Measurements from ENCODE around the gene PRMT5. TPM values are rescaled to one million over a fixed set of nuclear protein-coding genes. Genes with fewer than 3 reads are reported as not detected.
A peak's percentile ranks its signal among the peaks of the same experiment; 100 is the strongest.

Gene PRMT5
- total RNA-seq, 1 donor from 2014 or later = 91.1 TPM

GRCh38 chr14:22885975-22886374 lies 43.2 kb downstream of the PRMT5 start:
- Histone ChIP-seq H3K4me3 (ENCODE audit: low read depth, low read length) (no peak overlapping the region), H3K27me3 (ENCODE audit: control insufficient read depth, insufficient read depth, low read length) (no peaks in the 10 kb centered on the region), H3K36me3 (ENCODE audit: control insufficient read depth, insufficient read depth, low read length) (no peaks in the 10 kb centered on the region)
- DNase-seq (ENCODE audit: low read depth) = no peak
- no peak for TF ChIP-seq CTCF (IDR thresholded peaks at IDR 0.05; ENCODE audit: insufficient read depth, low read length, severe bottlenecking)
- FAIRE-seq = no peak

- TF ChIP-seq CTCF (IDR thresholded peaks at IDR 0.05; ENCODE audit: insufficient read depth, low read length, severe bottlenecking) = no peak
- Histone ChIP-seq H3K4me3 (ENCODE audit: low read depth, low read length) (no peak overlapping the region), H3K36me3 (ENCODE audit: control insufficient read depth, insufficient read depth, low read length) (no peaks in the 10 kb centered on the region), H3K27me3 (ENCODE audit: control insufficient read depth, insufficient read depth, low read length) (no peaks in the 10 kb centered on the region)
- FAIRE-seq = no peak
- no peak for DNase-seq (ENCODE audit: low read depth)
These were observed 44.2 kb downstream of the PRMT5 start for GRCh38 chr14:22884738-22885523.

GRCh38 chr14:22884076-22884737 lies 45.0 kb downstream of the PRMT5 start:
- Histone ChIP-seq H3K4me3 (ENCODE audit: low read depth, low read length) (no peak overlapping the region), H3K27me3 (ENCODE audit: control insufficient read depth, insufficient read depth, low read length) (no peaks in the 10 kb centered on the region), H3K36me3 (ENCODE audit: control insufficient read depth, insufficient read depth, low read length) (no peaks in the 10 kb centered on the region)
- no peak for TF ChIP-seq CTCF (IDR thresholded peaks at IDR 0.05; ENCODE audit: insufficient read depth, low read length, severe bottlenecking)
- FAIRE-seq = no peak
- DNase-seq (ENCODE audit: low read depth) = no peak

- FAIRE-seq (no peak), DNase-seq (ENCODE audit: low read depth) (no peak)
- H3K4me3 ChIP-seq (ENCODE audit: low read depth, low read length) = no peak within 1 kb of the TSS
- H3K36me3 ChIP-seq (ENCODE audit: control insufficient read depth, insufficient read depth, low read length) = peaks cover 7% of the 10 kb centered on the region
- no peak for TF ChIP-seq CTCF (IDR thresholded peaks at IDR 0.05; ENCODE audit: insufficient read depth, low read length, severe bottlenecking)
- H3K27me3 ChIP-seq (ENCODE audit: control insufficient read depth, insufficient read depth, low read length) = no peaks in the 10 kb centered on the region
These were observed 45.8 kb downstream of the PRMT5 start, which contains the start of gene REM2 for GRCh38 chr14:22883173-22883976. Gene REM2 (plus strand): TSS chr14:22883222. CDS start chr14:22883288, 66 bp downstream.

GRCh38 chr14:22882529-22883172 lies 46.5 kb downstream of the PRMT5 start:
- FAIRE-seq = no peak
- no peak for TF ChIP-seq CTCF (IDR thresholded peaks at IDR 0.05; ENCODE audit: insufficient read depth, low read length, severe bottlenecking)
- H3K27me3 ChIP-seq (ENCODE audit: control insufficient read depth, insufficient read depth, low read length) = no peaks in the 10 kb centered on the region
- DNase-seq (ENCODE audit: low read depth) = peak; percentile 74
- H3K36me3 ChIP-seq (ENCODE audit: control insufficient read depth, insufficient read depth, low read length) = peaks cover 13% of the 10 kb centered on the region
- no peak overlapping the region for H3K4me3 ChIP-seq (ENCODE audit: low read depth, low read length)
